HG02938 (cell line): ENCODE results near the gene ZBTB16.

Experiments
- ATAC-seq: cut with Tn5 transposase; IDR thresholded peaks from one replicate; pipeline ENCODE4 v1.9.1; 2021; ENCODE audit warnings: mild to moderate bottlenecking, moderate library complexity; ENCODE audit not compliant: unreplicated experiment

ZBTB16 gene

GRCh38 chr11:114197799-114198500 is 138.4 kb downstream of the ZBTB16 start:
- no peak for ATAC-seq

- no peak for ATAC-seq
These were observed 139.5 kb downstream of the ZBTB16 start for GRCh38 chr11:114199051-114199450.

- ATAC-seq: no peak
These were observed 141.0 kb downstream of the ZBTB16 start for GRCh38 chr11:114200351-114201133.

GRCh38 chr11:114201219-114201618 is 141.7 kb downstream of the ZBTB16 start:
- ATAC-seq: no peak

- ATAC-seq: no peak
These were observed 142.6 kb downstream of the ZBTB16 start for GRCh38 chr11:114202011-114202609.

- no peak for ATAC-seq
These were observed 147.6 kb downstream of the ZBTB16 start for GRCh38 chr11:114207096-114207495.

GRCh38 chr11:114208377-114208776 is 148.9 kb downstream of the ZBTB16 start:
- ATAC-seq: no peak

- ATAC-seq: no peak
These were observed 149.8 kb downstream of the ZBTB16 start for GRCh38 chr11:114209343-114209742.

- ATAC-seq: no peak
These were observed 150.4 kb downstream of the ZBTB16 start for GRCh38 chr11:114209904-114210303.

GRCh38 chr11:114211444-114212121 is 152.1 kb downstream of the ZBTB16 start:
- no peak for ATAC-seq

GRCh38 chr11:114213622-114214021 is 154.1 kb downstream of the ZBTB16 start:
- no peak for ATAC-seq

GRCh38 chr11:114215428-114215827 is 155.9 kb downstream of the ZBTB16 start:
- ATAC-seq: no peak

- ATAC-seq: no peak
These were observed 156.6 kb downstream of the ZBTB16 start for GRCh38 chr11:114215871-114216795.

- no peak for ATAC-seq
These were observed 157.3 kb downstream of the ZBTB16 start for GRCh38 chr11:114216796-114217180.

GRCh38 chr11:114218508-114218907 is 159.0 kb downstream of the ZBTB16 start:
- no peak for ATAC-seq

- no peak for ATAC-seq
These were observed 160.2 kb downstream of the ZBTB16 start for GRCh38 chr11:114219559-114220349.

- ATAC-seq: no peak
These were observed 161.5 kb downstream of the ZBTB16 start for GRCh38 chr11:114221037-114221436.

GRCh38 chr11:114225661-114226060 is 166.2 kb downstream of the ZBTB16 start:
- no peak for ATAC-seq

- ATAC-seq: no peak
These were observed 166.8 kb downstream of the ZBTB16 start for GRCh38 chr11:114226356-114226755.
